GM20431 (cell line): Measurements from ENCODE around the gene FAM234B.

Experiments
- in situ Hi-C: fragments of 300-500 bp; cut with MseI, MboI; formaldehyde crosslinking; loops from one replicate; pipeline ENCODE4 v1.15.0; 2020; ENCODE audit warnings: low sequenced_read_pairs; ENCODE audit not compliant: unreplicated experiment

FAM234B gene

DNA sequence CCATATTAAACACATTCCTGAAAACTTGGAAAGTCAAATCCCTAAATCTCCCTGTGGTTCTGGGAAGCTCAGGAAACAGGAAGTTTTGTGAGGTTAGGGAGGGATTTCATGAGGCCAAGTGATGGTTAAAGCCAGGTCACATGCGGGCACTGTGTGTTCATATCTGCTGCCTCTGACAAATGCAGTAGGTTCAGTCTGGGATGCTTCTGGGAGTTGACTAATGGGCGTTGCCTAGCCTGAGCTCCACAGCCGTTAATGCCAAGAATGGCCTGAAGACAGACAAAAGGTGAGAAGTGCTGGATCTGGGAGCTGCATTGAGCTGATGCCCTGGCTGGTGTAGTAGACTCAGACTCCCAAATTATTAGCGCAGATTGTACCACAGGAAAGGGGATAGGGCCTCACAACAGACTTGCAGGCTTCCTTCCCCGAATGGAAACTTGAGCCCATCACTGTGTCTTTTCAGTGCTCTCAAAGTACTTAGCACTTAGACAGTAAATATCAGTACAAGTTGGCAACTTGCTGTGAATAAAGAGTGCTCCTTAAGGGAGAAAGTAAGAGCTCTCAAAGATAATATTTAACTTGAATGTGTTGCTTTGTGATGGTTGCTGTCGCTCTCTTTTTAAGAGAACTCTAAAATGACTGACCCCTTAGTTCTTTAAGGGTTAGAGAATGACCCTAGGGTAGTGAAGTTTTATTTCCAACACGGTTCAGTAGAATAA lies 41.9 kb downstream of the FAM234B start:
- in situ Hi-C loops, result no loop called here

DNA sequence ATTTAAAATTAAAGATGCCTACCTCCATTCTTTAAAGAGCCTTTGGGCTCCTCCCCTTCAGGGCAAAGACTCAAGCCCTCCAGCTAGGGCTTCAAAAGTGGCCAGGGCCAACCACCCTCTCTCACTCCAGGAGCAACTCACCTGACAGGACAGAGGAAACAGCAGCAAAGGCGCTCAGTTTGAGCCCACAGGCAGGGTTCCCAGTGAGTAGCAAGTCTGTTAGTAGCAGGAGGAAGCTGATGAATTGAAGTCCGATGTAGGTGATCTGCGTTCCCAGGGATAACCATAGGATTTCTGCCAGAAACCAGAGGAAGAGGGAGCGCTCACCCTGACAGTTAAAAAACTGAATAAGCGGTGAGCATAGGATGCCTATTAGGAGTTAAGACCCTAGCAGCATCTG lies 43.6 kb downstream of the FAM234B start:
- in situ Hi-C loops, result no loop called here

DNA sequence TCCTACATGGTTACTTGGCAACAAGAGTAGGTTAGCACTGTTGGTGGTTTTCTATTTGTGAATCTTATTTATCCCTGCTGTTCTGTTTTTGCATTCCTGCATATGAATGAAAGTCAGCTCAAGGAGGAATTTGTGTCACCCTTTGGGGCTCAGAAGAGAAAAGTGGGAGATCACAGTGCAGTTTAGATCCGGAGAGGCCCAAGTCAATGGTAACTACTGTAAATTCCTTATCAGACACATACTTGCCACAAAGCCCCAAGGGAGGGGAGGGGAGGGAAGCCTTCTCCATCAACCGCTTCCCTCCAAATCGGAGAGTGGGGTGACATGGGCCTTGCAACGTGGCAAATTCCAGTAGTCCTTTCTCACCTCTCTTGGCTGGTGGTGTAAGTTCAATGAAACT lies 44.3 kb downstream of the FAM234B start:
- in situ Hi-C loops, result no loop called here

DNA sequence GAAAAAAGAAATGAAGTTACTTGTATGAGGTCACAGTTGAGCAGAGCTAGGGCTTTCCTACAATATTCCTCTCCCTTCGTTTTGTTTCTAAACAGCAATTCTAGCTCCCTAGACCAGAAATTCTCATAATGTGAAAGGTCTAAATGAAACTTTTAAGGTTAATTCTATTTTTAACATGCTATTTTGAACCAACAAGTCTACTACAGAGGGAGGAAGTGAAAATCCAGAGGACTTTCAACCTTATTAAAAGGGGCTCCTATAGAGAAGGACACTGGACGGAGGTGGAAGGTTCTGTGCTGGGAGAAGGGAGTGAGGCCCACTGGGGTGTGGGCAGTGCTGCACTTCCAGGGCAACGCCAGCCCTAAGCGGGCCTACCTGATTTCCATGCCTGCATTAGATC lies 45.9 kb downstream of the FAM234B start:
- in situ Hi-C loops, result no loop called here

DNA sequence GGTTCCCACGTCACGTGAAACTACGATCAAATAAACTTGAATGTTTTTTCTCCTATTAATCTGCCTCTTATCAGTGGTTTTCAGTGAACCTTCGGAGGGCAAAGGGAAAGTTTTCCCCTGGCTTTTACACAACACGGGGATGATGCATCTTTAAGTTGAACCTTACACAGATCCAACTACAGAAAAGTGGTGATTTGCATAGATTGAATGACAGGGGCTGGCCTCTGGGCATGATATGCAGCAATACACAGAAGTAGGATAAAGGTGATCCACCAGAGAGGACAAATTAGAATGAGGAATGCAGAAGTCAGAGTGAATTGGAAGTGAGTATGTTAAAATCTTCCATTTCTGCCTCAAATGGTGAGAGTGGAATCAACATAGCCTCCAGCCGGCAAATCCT lies 47.7 kb downstream of the FAM234B start:
- in situ Hi-C loops, result no loop called here

DNA sequence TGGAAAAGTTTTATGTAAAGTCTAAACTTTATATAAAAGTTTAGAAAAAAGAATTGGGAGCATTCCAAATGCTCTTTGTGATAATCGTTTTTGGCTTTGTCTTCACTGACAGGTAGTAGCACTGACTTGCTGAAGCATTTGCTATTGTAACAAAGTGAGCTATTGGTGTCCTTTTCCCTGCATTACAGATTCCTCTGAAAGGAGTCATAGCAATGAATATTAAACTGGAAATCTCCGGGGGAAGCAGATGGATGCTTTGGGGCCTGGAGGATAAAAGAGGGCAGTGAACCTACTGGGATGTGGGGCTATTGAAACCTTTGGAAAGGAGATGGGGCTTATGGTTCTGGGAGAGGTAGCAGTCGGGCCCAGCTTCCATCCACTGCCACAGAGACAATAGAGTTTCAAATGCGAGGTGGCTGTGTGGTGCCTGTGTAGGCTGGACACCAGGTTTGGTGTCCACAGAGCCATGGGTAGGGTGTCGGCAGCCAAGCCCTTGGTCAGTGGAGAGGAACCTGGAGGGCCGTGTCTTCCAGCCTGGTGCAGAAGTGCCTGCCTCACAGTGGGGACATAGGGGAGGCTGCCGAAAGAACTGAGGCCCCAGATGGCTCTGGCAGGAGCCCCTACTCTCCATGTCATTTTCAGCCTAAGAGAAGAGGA lies 49.1 kb downstream of the FAM234B start:
- in situ Hi-C loops, result no loop called here

DNA sequence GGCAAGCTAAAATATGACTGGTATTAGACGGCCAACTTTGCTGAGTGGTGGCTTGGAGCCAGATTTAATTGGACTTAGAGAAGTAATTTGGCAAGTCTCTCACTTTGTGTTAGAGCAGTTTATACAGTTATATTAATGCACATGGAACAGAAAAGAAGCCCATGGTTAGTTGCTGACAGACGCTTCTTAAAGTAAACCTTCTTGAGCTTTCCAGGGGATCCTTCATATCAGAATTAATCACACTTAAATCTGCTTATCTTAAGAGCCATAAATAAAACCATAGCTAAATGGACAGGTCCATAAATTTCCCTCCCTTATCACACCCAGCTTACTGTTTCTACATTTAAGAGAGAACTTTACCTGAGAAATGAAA lies 49.7 kb downstream of the FAM234B start:
- in situ Hi-C loops, result no loop called here

DNA sequence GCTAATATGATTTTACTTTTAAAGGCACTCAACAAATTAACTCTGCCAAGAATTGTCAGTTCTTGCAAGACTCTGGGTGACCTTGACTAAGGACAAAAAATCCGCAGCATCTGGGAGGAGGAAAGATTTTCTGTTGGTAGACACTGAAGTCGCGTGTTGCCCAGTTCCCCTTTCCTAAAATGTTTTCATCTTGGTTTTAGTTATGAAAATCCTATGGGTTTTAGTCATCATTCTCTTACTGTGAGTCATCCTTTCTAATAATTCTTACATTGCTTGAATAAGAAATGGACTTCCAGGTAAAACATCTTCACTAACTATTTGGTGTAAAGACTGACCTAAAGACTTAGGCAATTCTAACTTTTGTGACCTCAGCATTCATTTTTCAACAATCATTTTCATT lies 50.2 kb downstream of the FAM234B start:
- in situ Hi-C loops, result no loop called here

DNA sequence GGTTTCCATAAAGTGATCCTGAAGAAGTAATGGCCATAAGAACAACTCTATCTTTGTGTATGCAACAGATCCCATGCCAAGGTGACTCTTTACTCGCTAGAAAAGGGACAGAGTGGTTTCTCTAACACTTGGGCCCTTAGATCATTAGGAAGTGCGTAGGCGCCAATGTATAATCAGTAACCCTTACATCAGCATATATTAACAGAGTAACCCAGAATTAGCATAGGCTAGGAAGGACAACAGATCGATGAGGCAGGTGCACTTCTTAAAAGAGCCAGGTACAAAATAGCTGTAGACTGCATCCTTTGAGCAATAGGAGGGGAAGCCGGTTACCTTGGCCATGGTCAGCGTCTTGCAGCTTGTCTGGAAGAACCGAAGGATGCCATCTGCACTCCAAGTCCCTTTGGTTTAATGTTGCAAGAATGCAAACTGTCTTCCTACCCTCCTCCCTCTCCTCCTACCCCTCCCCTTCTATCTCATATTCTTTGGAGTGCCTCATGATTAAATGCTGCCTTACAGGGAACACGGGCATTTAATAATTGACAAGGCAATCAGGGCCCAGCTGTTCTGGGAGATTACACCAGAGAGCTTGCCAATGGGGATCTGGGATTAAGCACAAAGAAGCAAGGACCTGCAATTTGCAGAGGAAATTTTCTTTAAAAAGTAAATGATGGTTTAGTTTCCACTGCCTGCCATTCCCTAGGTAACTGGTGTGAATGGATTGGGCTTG lies 51.2 kb downstream of the FAM234B start:
- in situ Hi-C loops, result no loop called here

DNA sequence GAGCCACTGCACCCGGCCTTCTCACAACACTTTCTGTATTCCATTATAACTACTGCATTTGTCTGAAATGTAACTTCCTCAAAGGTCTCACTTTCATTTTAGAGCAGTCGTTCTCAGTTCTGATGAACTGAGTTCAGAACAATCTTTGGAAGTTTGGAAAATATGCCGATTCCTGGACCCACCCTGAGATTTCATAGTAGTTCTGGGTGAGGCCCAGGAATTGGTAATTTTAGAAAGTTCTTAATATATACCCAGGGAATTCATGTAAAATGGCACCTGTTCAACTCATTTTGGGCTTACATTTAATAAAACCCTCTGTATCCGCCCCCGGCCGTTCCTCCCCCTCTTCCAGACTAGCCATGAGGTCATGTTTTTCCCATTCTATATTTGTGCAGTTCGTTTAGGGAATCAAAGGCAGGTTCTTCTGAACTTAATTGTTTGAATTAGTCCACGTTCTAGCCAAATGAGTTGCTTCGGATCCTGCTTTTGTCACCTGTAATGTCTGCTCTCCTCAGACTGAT lies 53.4 kb downstream of the FAM234B start:
- in situ Hi-C loops, result no loop called here

DNA sequence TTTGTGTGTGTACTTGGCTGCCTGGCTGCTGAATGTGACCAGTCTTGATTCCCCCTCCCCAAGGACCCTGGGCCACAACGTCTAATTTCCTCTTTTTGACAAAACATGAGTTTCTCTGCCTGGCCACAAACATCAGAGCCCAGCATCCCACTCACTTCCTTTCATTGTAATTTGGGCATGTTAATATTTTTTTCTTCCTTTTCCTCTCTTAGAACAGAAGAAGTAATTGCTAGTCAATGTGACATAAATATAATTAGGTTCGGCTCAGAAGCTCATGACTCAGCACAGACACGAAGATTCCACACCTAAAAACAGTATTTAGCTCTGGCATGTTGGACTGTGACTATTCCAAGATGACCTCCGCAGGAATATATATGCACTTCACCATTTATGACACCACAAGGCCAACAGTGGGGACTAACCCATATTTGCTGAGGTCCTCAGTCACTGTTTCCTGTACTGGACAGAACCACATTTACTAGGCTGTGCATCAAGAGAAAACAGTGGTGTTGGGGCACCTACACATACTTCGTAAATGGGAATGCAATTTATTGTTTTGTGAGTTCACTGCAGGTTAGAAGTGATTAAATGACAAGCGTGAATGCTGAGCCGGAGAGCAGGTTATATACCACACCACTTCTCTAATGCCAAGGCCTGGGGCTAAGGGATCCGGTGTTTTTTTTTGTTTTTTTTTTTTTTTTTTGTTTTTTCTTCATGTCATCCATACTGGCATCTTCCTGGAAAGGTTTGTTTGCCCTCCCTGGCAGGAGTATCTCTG lies 55.1 kb downstream of the FAM234B start:
- in situ Hi-C loops, result no loop called here

DNA sequence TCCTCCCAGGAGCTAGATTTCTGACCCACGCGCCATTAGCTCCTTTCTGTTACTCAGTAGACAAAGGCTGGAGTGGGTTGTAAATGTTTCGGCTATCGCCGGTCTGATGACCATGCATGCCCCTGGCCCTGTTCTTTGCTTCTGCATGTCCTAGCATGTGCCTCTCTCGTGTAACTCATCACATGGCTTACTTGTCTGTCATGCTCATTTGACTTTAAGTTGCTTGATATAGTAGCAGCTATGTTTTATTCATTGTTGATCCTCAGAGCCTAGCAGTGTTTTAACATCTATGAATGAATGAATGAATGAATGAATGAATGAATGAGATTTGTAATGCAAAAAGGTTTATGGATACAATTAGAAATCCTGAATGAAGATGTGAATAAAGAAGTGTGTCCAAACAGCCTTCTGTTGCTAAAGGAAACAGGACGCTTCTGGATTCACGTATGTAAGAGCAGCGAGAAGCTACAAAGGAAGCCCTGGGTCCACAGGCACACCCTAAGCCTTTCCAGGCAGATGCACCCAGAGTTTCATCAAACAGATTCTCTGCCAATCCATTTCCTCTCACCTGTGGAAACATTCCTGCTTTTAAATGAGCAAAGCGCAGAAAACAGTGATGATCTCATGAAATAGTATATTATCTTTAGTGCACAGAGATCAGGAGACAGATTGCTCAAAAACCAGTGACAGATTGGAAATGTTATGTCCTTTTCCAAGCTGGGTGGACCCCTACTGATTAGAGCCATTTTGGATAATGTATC lies 55.8 kb downstream of the FAM234B start:
- in situ Hi-C loops, result no loop called here

DNA sequence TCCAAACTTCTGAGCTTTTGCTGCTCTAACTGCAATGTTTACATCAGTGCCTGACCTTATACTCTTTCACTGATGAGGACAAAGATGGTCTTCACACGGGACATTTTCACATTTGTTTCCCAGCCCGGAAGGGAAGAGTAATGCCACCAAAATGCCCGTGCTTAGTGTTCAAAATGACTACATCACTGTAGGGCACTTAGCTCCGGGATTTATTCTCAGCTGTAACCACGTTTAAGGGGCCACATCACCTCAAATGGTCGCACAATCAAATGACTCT lies 56.4 kb downstream of the FAM234B start:
- in situ Hi-C loops, result no loop called here

DNA sequence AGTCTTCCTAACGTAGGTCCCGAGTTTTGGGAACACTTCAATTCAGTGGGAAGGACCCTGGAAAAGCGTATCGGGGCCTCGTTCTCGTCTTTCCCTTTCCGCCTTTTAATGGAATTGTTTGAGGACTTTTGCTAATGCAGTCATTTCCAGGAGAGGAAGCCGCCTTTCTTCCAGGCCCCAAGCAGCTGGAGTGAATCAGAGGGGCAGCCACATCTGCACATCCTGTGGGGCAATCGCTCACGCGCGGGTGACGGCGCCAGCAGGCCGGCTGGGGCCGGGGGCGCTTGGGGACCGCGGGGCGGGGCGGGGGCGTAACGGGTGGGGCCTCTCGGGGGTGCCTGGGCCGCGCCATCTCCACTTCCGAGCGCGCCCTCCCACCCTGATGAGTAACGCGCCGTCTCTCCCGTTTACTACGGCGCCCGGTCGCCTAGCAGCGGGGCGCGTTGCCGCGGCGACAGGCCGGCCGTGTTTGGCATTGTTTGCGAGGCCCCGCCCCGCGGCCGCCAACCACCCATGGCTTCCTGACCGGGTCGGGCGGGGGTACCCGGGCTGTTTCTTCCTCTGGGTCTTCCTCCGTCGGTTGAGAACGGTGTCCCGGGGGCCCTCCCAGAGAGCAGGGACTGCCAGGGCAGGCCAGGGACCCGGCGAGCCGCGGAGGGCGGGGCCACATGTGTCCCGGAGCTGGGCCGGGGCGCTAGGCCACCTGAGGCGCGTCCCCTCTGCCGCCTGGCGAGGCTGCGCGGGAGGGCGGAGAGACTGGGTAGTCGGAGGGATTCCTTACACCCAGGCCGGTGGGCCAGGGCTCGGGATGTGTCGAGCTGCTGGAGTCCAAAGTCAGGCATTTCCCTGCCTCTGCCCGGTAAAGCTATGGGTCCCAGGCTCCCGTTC lies 56.9 kb downstream of the FAM234B start:
- in situ Hi-C loops, result no loop called here

DNA sequence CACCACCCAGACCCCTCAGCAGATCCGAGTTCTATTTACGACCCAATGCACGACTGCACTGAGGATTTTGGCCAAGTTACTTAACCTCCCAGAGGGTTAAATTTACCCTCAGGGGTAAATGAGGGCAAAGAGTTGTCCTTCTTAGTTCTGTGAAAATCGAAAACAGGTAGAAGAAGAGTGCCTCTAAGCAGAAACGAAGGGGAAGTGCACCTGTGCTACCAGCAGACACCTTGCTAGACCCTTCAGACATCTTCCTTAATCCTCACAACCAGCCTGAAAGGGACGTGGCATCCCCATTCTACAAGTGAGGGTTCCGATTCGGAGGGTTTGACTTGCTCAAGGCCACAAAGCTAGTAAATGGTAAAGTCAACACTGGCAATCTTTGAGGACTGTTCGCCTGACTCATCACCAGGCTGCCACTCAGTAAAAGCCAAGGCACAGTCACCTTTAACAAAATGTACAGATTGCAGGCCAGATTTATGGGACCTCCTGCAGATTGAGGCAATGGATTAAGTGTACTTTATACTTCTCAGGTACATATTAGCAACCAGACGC lies 57.7 kb downstream of the FAM234B start:
- in situ Hi-C loops, result no loop called here

DNA sequence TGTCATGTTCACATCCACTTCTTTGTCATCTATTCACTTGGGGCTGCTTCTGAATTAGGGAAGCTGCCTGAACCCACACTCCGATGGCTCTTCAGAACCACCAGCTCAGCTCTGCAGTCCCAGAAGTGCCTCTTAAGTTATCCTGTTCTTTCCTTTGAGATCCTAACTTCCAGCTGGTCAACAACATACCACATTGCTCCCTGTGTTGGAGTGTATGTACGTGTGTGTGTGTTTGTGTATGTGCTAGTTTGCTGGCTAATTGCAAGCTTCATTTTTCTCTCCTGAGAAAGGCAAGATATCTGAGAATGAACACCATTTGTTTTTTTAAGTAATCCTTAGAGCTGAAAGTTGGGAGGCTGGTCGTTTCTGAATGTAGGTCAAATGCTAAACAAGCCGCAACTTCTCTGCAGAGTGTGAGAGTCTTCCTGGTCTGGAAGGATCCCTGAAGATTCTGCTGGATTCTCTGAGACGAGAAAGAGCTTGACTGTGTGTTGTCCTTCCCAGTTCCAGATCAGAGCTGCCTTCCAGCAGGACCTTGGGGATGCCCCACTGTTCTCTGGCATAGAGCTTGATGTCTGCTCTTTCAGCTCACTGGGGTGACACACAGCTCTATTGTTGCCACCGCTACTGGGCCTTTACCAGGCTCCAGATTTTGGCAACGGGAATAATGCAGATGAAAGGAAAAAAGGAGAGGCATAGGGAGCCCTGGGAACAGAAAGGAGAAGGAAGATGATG lies 58.4 kb downstream of the FAM234B start:
- in situ Hi-C loops, result no loop called here

DNA sequence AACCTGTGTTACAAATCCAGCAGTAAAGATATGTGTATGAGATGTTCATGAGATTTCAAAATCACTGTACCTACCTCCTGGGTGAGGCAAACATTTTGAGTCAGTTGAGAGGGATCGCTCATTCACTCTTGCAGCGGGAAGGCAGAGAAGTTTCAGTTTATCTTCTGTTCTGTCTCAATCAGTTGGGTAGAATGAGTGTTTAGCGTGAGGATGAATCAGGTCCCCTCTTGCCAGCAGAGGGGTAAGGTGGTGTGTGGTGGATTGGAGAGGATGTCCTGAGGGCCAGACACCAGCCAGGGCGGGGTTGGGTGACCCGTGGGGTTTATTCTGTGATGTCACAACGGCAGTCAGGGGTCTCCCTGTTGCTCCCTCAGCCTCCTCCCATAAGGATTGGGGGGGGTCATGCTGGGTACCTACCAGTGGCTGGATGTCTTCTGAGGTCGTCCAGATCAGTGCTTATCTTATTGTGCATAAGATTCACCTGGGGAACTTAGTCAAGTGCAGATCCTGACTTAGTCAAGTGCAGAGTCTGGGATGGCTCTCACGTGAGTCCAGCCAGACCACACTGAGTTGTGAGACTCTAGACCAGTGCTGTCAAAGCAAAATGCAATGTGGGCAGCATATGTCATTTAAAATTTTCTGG lies 59.3 kb downstream of the FAM234B start, which contains the start of gene GSG1:
TSS of gene GSG1 (minus strand) at position 277 of the 643 bp plus-strand sequence. CDS start at position 122, 155 bp downstream.
- in situ Hi-C loops, result no loop called here
